ENCODE data around the gene SYPL2. TPM values are rescaled to one million over a fixed set of nuclear protein-coding genes. Genes with fewer than 3 reads are reported as not detected.
A peak's percentile ranks its signal among the peaks of the same experiment; 100 is the strongest.

The SYPL2 gene
- total and polyA plus RNA-seq, 7 experiments from 2014 or later = 0.43 TPM; not detected in 6

DNA sequence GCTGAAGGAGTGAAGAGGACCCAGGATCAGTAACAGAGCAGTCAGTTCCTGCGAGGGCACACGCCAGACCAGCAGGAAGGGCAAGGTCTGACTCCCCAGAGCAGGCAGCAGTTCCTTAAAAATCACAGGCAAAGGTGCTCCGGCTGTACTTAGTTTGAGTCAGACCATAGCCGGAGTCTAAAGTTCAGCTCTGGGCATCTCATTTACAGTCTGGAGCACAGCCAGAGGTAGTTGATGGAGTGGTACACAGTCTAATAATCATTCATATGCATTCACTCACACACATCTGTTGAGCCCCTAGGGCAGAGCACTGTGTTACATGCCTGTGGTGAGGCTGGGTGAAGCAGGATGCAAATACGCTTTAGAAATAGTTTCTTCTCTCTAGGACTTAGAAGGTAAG lies 50.5 kb downstream of the SYPL2 start:
- H3K4me1 Mint-ChIP-seq = peaks cover 0 to 13% (median 6%) of the 10 kb centered on the region in 7 donors
- peaks cover 0 to 30% (median 0%) of the 10 kb centered on the region in 5 donors for H3K27me3 Mint-ChIP-seq
- H3K27ac Mint-ChIP-seq = no peak overlapping the region
- H3K9me3 Mint-ChIP-seq = no peaks in the 10 kb centered on the region
- intact Hi-C loops (cut with micrococcal nuclease) = no loop called here
- H3K4me1 ChIP-seq (ENCODE audit: control insufficient read depth in 2 of 2, insufficient read depth in 2 of 2, low read length in 2 of 2) = peaks cover 0 to under 1% of the 10 kb centered on the region in 2 donors
- ChIA-PET POLR2A (interaction anchor here (2.5 to 29.8 kb wide), 2 partner anchors 12 to 23 kb away, joined by 12 to 478 read pairs; partner anchors contain the start of genes ATXN7L2 and CYB561D1), CTCF (interaction anchor here (2.2 to 25.5 kb wide), 3 partner anchors 13 to 24 kb away, joined by 6 to 417 read pairs (median 29); partner anchors contain the start of genes ATXN7L2 and CYB561D1)
- no peak for ATAC-seq
- no peaks in the 10 kb centered on the region for H3K9me3 ChIP-seq (ENCODE audit: control insufficient read depth in 2 of 3, low read length in 3 of 3)
- no peak overlapping the region for H3K4me3 ChIP-seq (ENCODE audit: low read length)
- H3K36me3 Mint-ChIP-seq = peaks cover 0 to 2% (median 0%) of the 10 kb centered on the region in 5 donors
- H3K36me3 ChIP-seq (ENCODE audit: control insufficient read depth in 2 of 3, insufficient read depth in 3 of 3, low read length in 3 of 3) = no peaks in the 10 kb centered on the region
- no peak for DNase-seq
- H3K27me3 ChIP-seq (ENCODE audit: control insufficient read depth in 2 of 2, insufficient read depth in 2 of 2, low read length in 2 of 2) = no peaks in the 10 kb centered on the region
- H3K4me3 Mint-ChIP-seq = no peak overlapping the region
- no peak overlapping the region for H3K27ac ChIP-seq (ENCODE audit: low read depth, low read length)

DNA sequence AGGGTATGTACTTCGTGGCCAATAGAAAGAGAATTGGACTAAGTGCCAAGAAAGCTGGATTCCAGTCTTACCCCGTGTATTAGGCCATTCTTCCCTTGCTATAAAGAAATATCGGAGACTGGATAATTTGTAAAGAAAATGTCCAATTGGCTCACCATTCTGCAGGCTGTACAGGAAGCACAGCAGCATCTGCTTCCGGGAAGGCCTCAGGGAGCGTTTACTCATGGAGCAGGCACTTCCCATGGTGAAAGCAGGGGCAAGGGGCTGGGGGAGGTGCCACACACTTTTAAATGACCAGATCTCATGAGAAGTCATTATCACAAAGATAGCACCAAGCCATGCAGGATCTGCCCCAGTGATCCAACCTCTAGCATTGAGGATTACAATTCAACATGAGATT lies 51.0 kb downstream of the SYPL2 start:
- CTCF ChIA-PET = interaction anchor here (2.2 to 25.5 kb wide), 3 partner anchors 13 to 24 kb away, joined by 6 to 417 read pairs (median 29); partner anchors contain the start of genes ATXN7L2 and CYB561D1
- Mint-ChIP-seq H3K27ac (no peak overlapping the region), H3K4me1 (peaks cover 0 to 12% (median 6%) of the 10 kb centered on the region in 7 donors), H3K36me3 (peaks cover 0 to 2% (median 0%) of the 10 kb centered on the region in 5 donors), H3K4me3 (no peak overlapping the region), H3K9me3 (no peaks in the 10 kb centered on the region), H3K27me3 (peaks cover 0 to 30% (median 0%) of the 10 kb centered on the region in 5 donors)
- Histone ChIP-seq H3K27me3 (ENCODE audit: control insufficient read depth in 2 of 2, insufficient read depth in 2 of 2, low read length in 2 of 2) (no peaks in the 10 kb centered on the region), H3K4me3 (ENCODE audit: low read length) (no peak overlapping the region), H3K4me1 (ENCODE audit: control insufficient read depth in 2 of 2, insufficient read depth in 2 of 2, low read length in 2 of 2) (no peaks in the 10 kb centered on the region), H3K9me3 (ENCODE audit: control insufficient read depth in 2 of 3, low read length in 3 of 3) (no peaks in the 10 kb centered on the region), H3K36me3 (ENCODE audit: control insufficient read depth in 2 of 3, insufficient read depth in 3 of 3, low read length in 3 of 3) (no peaks in the 10 kb centered on the region), H3K27ac (ENCODE audit: low read depth, low read length) (no peak overlapping the region)
- DNase-seq (no peak), ATAC-seq (no peak)
- intact Hi-C loops (cut with micrococcal nuclease) = no loop called here
- POLR2A ChIA-PET = interaction anchor here (0.6 to 29.8 kb wide), 3 partner anchors 12 to 405 kb away, joined by 3 to 478 read pairs (median 12); partner anchors contain the start of genes ATXN7L2 and CYB561D1

DNA sequence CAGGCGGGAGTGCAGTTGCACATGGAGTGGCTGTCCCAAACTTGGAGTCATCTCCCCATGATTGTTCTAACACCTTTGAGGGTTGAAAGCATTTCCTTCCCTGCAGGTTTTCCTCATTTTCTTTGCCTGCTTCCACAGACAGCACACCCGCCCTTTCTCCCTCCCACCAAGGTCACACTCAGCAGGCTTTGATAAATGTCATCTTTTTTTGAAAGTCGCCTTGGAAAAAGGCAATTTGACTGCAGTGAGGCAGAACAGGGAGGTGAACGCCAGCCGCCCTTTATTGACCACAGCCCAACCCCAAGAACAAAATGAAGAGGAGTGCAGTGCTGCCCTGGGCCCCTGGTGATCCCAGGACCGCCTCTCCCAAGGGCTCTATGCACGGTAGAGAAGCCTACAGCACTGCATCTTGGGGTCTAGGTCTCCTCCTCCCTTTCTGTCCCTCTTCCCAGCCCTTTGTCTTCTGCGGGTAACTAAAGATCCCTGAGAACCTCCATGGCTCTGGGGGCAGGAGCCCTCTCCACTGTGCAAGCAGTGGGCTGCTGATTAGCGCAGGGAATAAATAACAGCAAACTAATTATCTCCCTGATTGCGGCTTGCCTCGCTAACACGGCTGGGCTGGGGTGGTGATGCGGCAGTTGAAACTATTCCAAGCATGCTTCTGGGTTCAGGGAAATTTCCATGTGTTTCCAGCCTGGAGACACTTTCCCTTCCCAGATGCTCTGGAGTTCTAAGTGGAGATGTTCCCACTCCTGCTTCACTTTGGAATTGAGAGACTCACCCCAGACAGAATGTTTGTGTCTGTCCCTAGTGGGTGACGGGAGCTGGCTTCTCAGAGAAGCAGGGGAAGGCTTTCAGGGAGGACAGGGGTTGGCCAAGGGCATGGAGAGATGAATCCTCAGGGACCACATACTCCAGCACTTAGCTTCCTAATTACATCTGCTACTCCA lies 54.9 kb downstream of the SYPL2 start:
- Histone ChIP-seq H3K9me3 (ENCODE audit: control insufficient read depth in 2 of 3, low read length in 3 of 3) (no peaks in the 10 kb centered on the region), H3K27me3 (ENCODE audit: control insufficient read depth in 2 of 2, insufficient read depth in 2 of 2, low read length in 2 of 2) (no peaks in the 10 kb centered on the region), H3K27ac (ENCODE audit: low read depth, low read length) (no peak overlapping the region), H3K36me3 (ENCODE audit: control insufficient read depth in 2 of 3, insufficient read depth in 3 of 3, low read length in 3 of 3) (no peaks in the 10 kb centered on the region), H3K4me1 (ENCODE audit: control insufficient read depth in 2 of 2, insufficient read depth in 2 of 2, low read length in 2 of 2) (no peaks in the 10 kb centered on the region), H3K4me3 (ENCODE audit: low read length) (no peak overlapping the region)
- CTCF ChIA-PET = interaction anchor here (1.0 to 25.5 kb wide), 4 partner anchors 11 to 28 kb away, joined by 6 to 417 read pairs (median 18); partner anchors contain the start of genes ATXN7L2 and CYB561D1
- no peak overlapping the region for H3K27ac Mint-ChIP-seq
- intact Hi-C loops (cut with micrococcal nuclease) = no loop called here
- ATAC-seq = no peak
- POLR2A ChIA-PET = interaction anchor here (15.6 to 29.8 kb wide), 2 partner anchors 21 to 27 kb away, joined by 478 to 520 read pairs; partner anchors contain the start of genes AMIGO1, ATXN7L2 and CYB561D1
- H3K4me3 Mint-ChIP-seq = no peak overlapping the region
- DNase-seq = no peak
- H3K9me3 Mint-ChIP-seq = no peaks in the 10 kb centered on the region
- H3K36me3 Mint-ChIP-seq = no peaks in the 10 kb centered on the region
- peaks cover 0 to 36% (median 0%) of the 10 kb centered on the region in 5 donors for H3K27me3 Mint-ChIP-seq
- H3K4me1 Mint-ChIP-seq = peaks cover 0 to 9% (median 4%) of the 10 kb centered on the region in 7 donors

DNA sequence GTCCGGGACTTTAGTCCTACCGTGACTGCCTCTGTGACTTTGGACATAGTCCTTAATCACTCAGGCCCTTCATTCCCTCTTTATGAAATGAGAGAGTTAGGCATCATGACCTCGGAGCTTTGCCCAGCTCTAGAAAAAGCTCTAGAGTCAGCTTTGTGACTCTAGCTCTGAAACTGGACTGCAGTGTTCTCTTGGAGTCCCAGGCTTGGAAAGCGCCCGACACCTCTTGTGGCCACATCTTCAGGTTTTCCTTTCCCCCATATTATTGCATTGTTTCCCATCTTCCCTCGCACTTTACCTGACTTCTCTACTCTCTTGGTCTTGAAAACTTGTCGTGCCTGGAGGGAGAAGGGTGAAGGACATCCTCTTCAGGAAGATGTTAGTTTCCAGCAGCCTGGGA lies 55.7 kb downstream of the SYPL2 start:
- ChIA-PET CTCF (interaction anchor here (1.0 to 2.4 kb wide), 3 partner anchors 10 to 28 kb away, joined by 6 to 8 read pairs (median 6); partner anchors contain the start of gene CYB561D1), POLR2A (interaction anchor here (15.6 kb wide), 1 partner anchor 21 kb away, joined by 520 read pairs; the partner anchor contains the start of genes AMIGO1 and CYB561D1)
- Histone ChIP-seq H3K4me1 (ENCODE audit: control insufficient read depth in 2 of 2, insufficient read depth in 2 of 2, low read length in 2 of 2) (no peaks in the 10 kb centered on the region), H3K27me3 (ENCODE audit: control insufficient read depth in 2 of 2, insufficient read depth in 2 of 2, low read length in 2 of 2) (no peaks in the 10 kb centered on the region), H3K4me3 (ENCODE audit: low read length) (no peak overlapping the region), H3K36me3 (ENCODE audit: control insufficient read depth in 2 of 3, insufficient read depth in 3 of 3, low read length in 3 of 3) (no peaks in the 10 kb centered on the region), H3K9me3 (ENCODE audit: control insufficient read depth in 2 of 3, low read length in 3 of 3) (no peaks in the 10 kb centered on the region), H3K27ac (ENCODE audit: low read depth, low read length) (no peak overlapping the region)
- ATAC-seq = no peak
- H3K36me3 Mint-ChIP-seq = no peaks in the 10 kb centered on the region
- no peak overlapping the region for H3K4me3 Mint-ChIP-seq
- H3K27me3 Mint-ChIP-seq = peaks cover 0 to 41% (median 0%) of the 10 kb centered on the region in 5 donors
- H3K27ac Mint-ChIP-seq = peak overlapping the region in 1 of 9 donors; percentile 33
- H3K9me3 Mint-ChIP-seq = no peaks in the 10 kb centered on the region
- DNase-seq = no peak
- H3K4me1 Mint-ChIP-seq = peaks cover 0 to 5% (median 0%) of the 10 kb centered on the region in 7 donors
- intact Hi-C loops (cut with micrococcal nuclease) = no loop called here

DNA sequence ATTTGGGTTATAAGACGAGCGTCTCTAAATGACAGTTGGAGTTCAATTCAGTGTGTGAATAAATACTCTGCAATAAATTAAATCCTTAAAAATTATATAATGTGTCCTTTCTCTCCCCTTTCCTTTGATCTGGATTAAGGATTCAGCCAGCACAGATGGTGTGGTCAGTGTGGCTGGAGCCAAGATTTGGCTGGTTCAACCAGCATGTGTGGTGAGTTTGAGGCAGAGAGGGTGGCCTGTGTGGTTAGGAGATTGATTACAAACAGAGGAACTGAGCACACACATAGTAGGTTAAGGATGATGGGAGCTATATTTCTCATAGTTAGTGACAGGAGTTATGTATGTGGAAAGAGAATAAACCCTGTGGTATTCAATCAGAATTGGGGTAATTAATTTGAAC lies 57.4 kb downstream of the SYPL2 start:
- H3K36me3 Mint-ChIP-seq = no peaks in the 10 kb centered on the region
- POLR2A ChIA-PET = interaction anchor here (15.6 kb wide), 1 partner anchor 23 kb away, joined by 520 read pairs; the partner anchor contains the start of genes AMIGO1 and CYB561D1
- no peak overlapping the region for H3K4me3 Mint-ChIP-seq
- H3K4me1 Mint-ChIP-seq = peaks cover 0 to 5% (median 0%) of the 10 kb centered on the region in 7 donors
- DNase-seq (no peak), ATAC-seq (no peak)
- Histone ChIP-seq H3K27ac (ENCODE audit: low read depth, low read length) (no peak overlapping the region), H3K9me3 (ENCODE audit: control insufficient read depth in 2 of 3, low read length in 3 of 3) (no peaks in the 10 kb centered on the region), H3K4me3 (ENCODE audit: low read length) (no peak overlapping the region), H3K27me3 (ENCODE audit: control insufficient read depth in 2 of 2, insufficient read depth in 2 of 2, low read length in 2 of 2) (no peaks in the 10 kb centered on the region), H3K36me3 (ENCODE audit: control insufficient read depth in 2 of 3, insufficient read depth in 3 of 3, low read length in 3 of 3) (no peaks in the 10 kb centered on the region), H3K4me1 (ENCODE audit: control insufficient read depth in 2 of 2, insufficient read depth in 2 of 2, low read length in 2 of 2) (no peaks in the 10 kb centered on the region)
- CTCF ChIA-PET = interaction anchor here (1.8 to 2.4 kb wide), 4 partner anchors 9 to 30 kb away, joined by 6 to 11 read pairs (median 7); partner anchors contain the start of gene CYB561D1
- intact Hi-C loops (cut with micrococcal nuclease) = no loop called here
- no peaks in the 10 kb centered on the region for H3K9me3 Mint-ChIP-seq
- H3K27me3 Mint-ChIP-seq = peaks cover 0 to 42% (median 0%) of the 10 kb centered on the region in 5 donors
- peak overlapping the region in 2 of 9 donors; percentile 70 to 77 for H3K27ac Mint-ChIP-seq

DNA sequence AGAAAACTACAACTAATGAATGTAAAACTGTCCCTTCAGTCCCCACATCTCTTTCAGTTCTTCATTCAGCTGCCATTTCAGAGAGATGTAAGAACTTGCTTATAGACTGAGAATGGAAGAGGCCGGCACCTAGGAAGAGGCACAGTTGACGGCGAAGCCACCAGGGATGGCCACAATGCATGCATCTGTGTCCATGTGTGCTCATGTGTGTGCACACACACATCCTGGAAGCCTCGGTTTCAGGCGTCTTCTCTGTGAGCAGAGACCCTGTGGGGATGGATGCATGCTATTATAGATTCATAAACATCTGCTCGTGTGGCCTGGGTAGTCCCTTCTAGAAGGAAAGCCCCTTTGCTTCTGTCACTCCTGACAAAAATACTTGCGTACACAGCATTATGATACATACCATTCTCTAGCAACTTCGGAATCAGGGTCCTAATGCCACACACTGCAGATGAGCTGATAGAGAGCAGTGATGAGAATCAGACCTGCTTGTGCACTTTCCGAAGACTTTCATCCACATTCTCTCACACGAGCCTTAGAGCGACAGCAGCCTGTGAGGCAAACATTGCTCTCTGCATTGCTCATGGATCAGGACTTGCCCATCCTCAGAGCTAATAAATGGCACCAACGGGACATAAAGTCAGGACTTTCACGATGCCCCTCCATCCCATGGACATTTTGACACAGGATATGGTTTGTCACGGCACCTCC lies 60.9 kb downstream of the SYPL2 start:
- H3K9me3 Mint-ChIP-seq = peaks cover 0 to 2% (median 0%) of the 10 kb centered on the region in 11 donors
- H3K4me1 Mint-ChIP-seq = peaks cover 15 to 29% (median 23%) of the 10 kb centered on the region in 7 donors
- Histone ChIP-seq H3K27ac (ENCODE audit: low read depth, low read length) (no peak overlapping the region), H3K27me3 (ENCODE audit: control insufficient read depth in 2 of 2, insufficient read depth in 2 of 2, low read length in 2 of 2) (no peaks in the 10 kb centered on the region), H3K9me3 (ENCODE audit: control insufficient read depth in 2 of 3, low read length in 3 of 3) (no peaks in the 10 kb centered on the region), H3K36me3 (ENCODE audit: control insufficient read depth in 2 of 3, insufficient read depth in 3 of 3, low read length in 3 of 3) (no peaks in the 10 kb centered on the region), H3K4me3 (ENCODE audit: low read length) (no peak overlapping the region), H3K4me1 (ENCODE audit: control insufficient read depth in 2 of 2, insufficient read depth in 2 of 2, low read length in 2 of 2) (peaks cover 5 to 22% of the 10 kb centered on the region in 2 donors)
- H3K36me3 Mint-ChIP-seq = no peaks in the 10 kb centered on the region
- POLR2A ChIA-PET = interaction anchor here (15.6 kb wide), 1 partner anchor 27 kb away, joined by 520 read pairs; the partner anchor contains the start of genes AMIGO1 and CYB561D1
- peaks cover 0 to 26% (median 0%) of the 10 kb centered on the region in 5 donors for H3K27me3 Mint-ChIP-seq
- DNase-seq (no peak), ATAC-seq (no peak)
- CTCF ChIA-PET = interaction anchor here (21.5 kb wide), 1 partner anchor 29 kb away, joined by 1240 read pairs; the partner anchor contains the start of genes AMIGO1, ATXN7L2 and CYB561D1
- peak overlapping the region in 3 of 9 donors; percentile 43 to 66 (median 63) for H3K27ac Mint-ChIP-seq
- no peak overlapping the region for H3K4me3 Mint-ChIP-seq
- intact Hi-C loops (cut with micrococcal nuclease) = no loop called here

All from naive thymus-derived CD4-positive, alpha-beta T cell (primary cell).